ENCODE data around the gene MIX23.

The MIX23 gene

DNA sequence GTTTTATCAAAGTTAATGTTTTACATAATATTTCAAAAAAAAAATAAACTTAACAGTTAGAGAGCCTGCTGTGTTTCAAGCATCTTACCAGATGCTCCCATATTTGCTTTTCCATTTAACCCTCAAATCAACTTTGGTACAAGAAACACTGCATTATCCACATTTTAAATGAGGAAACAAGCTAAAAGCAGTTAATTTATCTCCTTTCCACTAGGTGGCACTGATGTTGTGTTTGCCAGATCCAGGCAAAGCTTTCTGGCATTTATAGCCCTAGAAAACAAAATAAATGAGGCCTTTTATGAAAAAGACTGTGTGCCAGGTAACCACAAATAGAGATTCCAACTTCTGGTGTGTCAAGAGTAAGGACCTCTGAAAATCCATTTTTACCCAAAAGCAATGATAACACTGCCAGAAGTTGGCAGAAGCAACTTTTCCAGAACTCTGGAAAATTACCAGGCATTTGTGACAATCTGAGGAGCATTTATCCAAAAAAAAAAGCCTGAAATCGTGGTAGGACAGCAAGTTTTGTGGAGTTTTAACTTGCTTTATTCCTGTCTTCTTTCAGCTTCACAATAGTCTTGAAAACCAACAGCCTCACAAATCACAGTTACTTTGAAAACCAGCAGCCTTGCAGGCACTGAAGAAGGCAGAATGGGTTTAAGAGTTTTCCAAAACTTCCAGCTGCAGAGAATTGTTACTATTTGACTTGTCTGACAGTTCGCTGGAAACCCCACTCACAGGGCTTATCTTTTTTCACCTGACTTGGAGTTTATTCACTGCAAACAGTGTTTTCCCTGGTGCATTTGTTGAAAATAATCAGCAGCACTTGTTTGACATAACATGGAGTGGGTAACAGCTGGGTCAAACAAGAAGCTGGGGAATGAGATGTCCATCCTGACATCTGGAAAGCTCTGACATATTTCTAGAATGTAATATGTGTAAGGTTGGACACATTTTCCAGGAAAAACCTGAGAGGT lies 10.1 kb upstream of the MIX23 start:
- no peaks in the 10 kb centered on the region for H3K27me3 ChIP-seq (ENCODE audit: insufficient read depth, low read length, poor library complexity, severe bottlenecking)
- peaks cover 4% of the 10 kb centered on the region for H4K20me1 ChIP-seq (ENCODE audit: insufficient read depth, low read length, poor library complexity, severe bottlenecking)
- peaks cover 8% of the 10 kb centered on the region; the same call in 1 of the 2 replicates for H3K36me3 ChIP-seq (ENCODE audit: insufficient read depth, low read length)
- H3F3A ChIP-seq (ENCODE audit: low read depth), result no peaks in the 10 kb centered on the region
- no peaks in the 10 kb centered on the region for H3K9me2 ChIP-seq (replicated peaks; ENCODE audit: low read depth, low read length)
- no peak overlapping the region for H3K4me2 ChIP-seq (ENCODE audit: low read depth, low read length, poor library complexity, severe bottlenecking)
- H3K4me1 ChIP-seq (ENCODE audit: insufficient read depth, low read length, poor library complexity, severe bottlenecking), result peaks cover 46% of the 10 kb centered on the region
- no peak overlapping the region for H2AFZ ChIP-seq (ENCODE audit: low read length)
- no peaks in the 10 kb centered on the region for H3K9me3 ChIP-seq (ENCODE audit: insufficient read depth, low read depth, low read length)
- TF ChIP-seq, protein P1, sequence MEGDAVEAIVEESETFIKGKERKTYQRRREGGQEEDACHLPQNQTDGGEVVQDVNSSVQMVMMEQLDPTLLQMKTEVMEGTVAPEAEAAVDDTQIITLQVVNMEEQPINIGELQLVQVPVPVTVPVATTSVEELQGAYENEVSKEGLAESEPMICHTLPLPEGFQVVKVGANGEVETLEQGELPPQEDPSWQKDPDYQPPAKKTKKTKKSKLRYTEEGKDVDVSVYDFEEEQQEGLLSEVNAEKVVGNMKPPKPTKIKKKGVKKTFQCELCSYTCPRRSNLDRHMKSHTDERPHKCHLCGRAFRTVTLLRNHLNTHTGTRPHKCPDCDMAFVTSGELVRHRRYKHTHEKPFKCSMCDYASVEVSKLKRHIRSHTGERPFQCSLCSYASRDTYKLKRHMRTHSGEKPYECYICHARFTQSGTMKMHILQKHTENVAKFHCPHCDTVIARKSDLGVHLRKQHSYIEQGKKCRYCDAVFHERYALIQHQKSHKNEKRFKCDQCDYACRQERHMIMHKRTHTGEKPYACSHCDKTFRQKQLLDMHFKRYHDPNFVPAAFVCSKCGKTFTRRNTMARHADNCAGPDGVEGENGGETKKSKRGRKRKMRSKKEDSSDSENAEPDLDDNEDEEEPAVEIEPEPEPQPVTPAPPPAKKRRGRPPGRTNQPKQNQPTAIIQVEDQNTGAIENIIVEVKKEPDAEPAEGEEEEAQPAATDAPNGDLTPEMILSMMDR (conservative IDR thresholded peaks at IDR 0.05; ENCODE audit: low read length), result peak; percentile 87
- no peak for TF ChIP-seq EZH2phosphoT487 (IDR thresholded peaks at IDR 0.05; ENCODE audit: borderline replicate concordance)
- H3K9ac ChIP-seq (ENCODE audit: low read depth, low read length, poor library complexity, severe bottlenecking), result peak overlapping the region; percentile 41
- H3K79me2 ChIP-seq (ENCODE audit: insufficient read depth, low read length), result peaks cover 67% of the 10 kb centered on the region; the same call in 1 of the 2 replicates
- H3K4me3 ChIP-seq (ENCODE audit: low read length, poor library complexity, severe bottlenecking), result no peak overlapping the region

DNA sequence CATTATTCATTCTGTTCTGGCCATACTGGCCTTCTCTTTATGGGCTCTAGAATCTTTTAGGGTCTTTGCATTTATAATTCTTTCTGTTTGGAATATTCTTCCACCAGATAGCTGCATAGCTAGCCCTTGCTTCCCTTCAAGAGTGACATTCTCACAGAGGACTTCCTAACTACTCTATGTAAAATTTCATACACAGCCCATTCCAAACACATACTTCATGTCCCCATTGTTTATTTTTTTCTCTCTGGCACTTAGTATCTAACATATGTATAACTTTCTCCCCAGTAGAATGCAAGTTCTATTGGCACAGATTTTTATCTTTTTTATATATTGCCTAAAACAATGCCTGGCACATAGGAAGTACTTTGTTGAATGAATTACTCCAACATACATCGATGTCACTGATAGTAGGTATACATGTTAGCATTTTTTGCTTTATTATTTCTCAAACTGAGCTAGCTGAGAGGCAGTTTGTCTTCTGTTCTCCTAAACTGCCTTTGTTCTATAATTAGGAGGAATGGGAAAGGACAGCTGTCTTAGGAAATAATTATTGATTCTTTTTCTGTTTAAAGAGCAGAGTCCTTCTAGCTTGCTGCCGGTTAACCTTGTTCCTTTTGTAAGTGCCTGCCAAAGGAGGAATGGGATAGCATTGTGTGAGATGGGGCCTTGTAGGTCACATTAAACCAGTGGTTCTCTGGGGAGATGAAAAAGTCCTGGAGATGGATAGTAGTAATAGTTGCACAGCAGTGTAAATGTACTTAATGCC lies 8.8 kb upstream of the MIX23 start:
- Histone ChIP-seq H3F3A (ENCODE audit: low read depth) (no peaks in the 10 kb centered on the region), H3K9ac (ENCODE audit: low read depth, low read length, poor library complexity, severe bottlenecking) (peak overlapping the region; percentile 15), H3K36me3 (ENCODE audit: insufficient read depth, low read length) (peaks cover 8% of the 10 kb centered on the region; the same call in 1 of the 2 replicates), H3K79me2 (ENCODE audit: insufficient read depth, low read length) (peaks cover 78% of the 10 kb centered on the region; the same call in 1 of the 2 replicates), H3K4me1 (ENCODE audit: insufficient read depth, low read length, poor library complexity, severe bottlenecking) (peaks cover 55% of the 10 kb centered on the region), H3K27me3 (ENCODE audit: insufficient read depth, low read length, poor library complexity, severe bottlenecking) (no peaks in the 10 kb centered on the region), H3K9me2 (replicated peaks; ENCODE audit: low read depth, low read length) (no peaks in the 10 kb centered on the region), H3K4me2 (ENCODE audit: low read depth, low read length, poor library complexity, severe bottlenecking) (peak overlapping the region; percentile 33), H3K4me3 (ENCODE audit: low read length, poor library complexity, severe bottlenecking) (peak overlapping the region; percentile 3), H3K9me3 (ENCODE audit: insufficient read depth, low read depth, low read length) (no peaks in the 10 kb centered on the region), H4K20me1 (ENCODE audit: insufficient read depth, low read length, poor library complexity, severe bottlenecking) (peaks cover 11% of the 10 kb centered on the region), H2AFZ (ENCODE audit: low read length) (no peak overlapping the region)
- TF ChIP-seq EZH2phosphoT487 (IDR thresholded peaks at IDR 0.05; ENCODE audit: borderline replicate concordance), result no peak
- TF ChIP-seq, protein P1 (conservative IDR thresholded peaks at IDR 0.05; ENCODE audit: low read length), result no peak

DNA sequence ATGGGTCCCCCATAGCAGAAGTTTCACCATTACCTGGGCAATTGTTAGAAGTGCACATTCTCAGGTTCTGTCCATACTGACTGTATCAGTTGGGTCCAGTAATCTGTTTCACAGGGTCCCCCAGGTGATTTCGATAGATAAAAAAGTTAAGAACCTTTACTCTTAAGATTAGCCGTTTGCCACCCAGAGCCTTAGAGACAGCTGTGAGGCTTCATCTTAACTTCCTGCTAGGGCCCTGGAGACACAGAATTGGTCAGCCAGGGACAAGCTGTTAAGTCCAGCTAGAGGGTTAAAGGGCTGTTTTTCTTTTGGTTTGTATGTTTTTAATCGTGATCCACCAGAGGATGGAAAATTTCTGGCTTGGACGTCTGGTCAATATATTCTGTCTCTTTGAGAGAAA lies 7.6 kb upstream of the MIX23 start:
- peaks cover 11% of the 10 kb centered on the region for H4K20me1 ChIP-seq (ENCODE audit: insufficient read depth, low read length, poor library complexity, severe bottlenecking)
- no peaks in the 10 kb centered on the region for H3K27me3 ChIP-seq (ENCODE audit: insufficient read depth, low read length, poor library complexity, severe bottlenecking)
- H3K9ac ChIP-seq (ENCODE audit: low read depth, low read length, poor library complexity, severe bottlenecking), result peak overlapping the region; percentile 19
- H3K79me2 ChIP-seq (ENCODE audit: insufficient read depth, low read length), result peaks cover 81% of the 10 kb centered on the region; the same call in 1 of the 2 replicates
- no peaks in the 10 kb centered on the region for H3F3A ChIP-seq (ENCODE audit: low read depth)
- no peaks in the 10 kb centered on the region for H3K9me2 ChIP-seq (replicated peaks; ENCODE audit: low read depth, low read length)
- TF ChIP-seq, protein P1 (conservative IDR thresholded peaks at IDR 0.05; ENCODE audit: low read length), result no peak
- no peak for TF ChIP-seq EZH2phosphoT487 (IDR thresholded peaks at IDR 0.05; ENCODE audit: borderline replicate concordance)
- H3K4me1 ChIP-seq (ENCODE audit: insufficient read depth, low read length, poor library complexity, severe bottlenecking), result peaks cover 59% of the 10 kb centered on the region
- H3K9me3 ChIP-seq (ENCODE audit: insufficient read depth, low read depth, low read length), result no peaks in the 10 kb centered on the region
- peak overlapping the region; percentile 42 for H3K4me3 ChIP-seq (ENCODE audit: low read length, poor library complexity, severe bottlenecking)
- peaks cover 8% of the 10 kb centered on the region; the same call in 1 of the 2 replicates for H3K36me3 ChIP-seq (ENCODE audit: insufficient read depth, low read length)
- peak overlapping the region; percentile 98 for H3K4me2 ChIP-seq (ENCODE audit: low read depth, low read length, poor library complexity, severe bottlenecking)
- H2AFZ ChIP-seq (ENCODE audit: low read length), result no peak overlapping the region
